Suprapubic skin (tissue), 4 donors: ENCODE measurements around the gene PER1. TPM values are rescaled to one million over a fixed set of nuclear protein-coding genes. Genes with fewer than 3 reads are reported as not detected.
A peak's percentile ranks its signal among the peaks of the same experiment; 100 is the strongest.

Source experiments
- DNase-seq, 2 donors: peaks; one replicate each; pipeline ENCODE4 v3.0.0-alpha.2; 2019; ENCODE audit warnings: low spot score in 2 of 2
- H3K27ac ChIP-seq: fragments of 200-600 bp; sonication (generic); one replicate; pipeline ENCODE4 v1.5.1; 2019
- H3K27me3 ChIP-seq: fragments of 200-600 bp; sonication (generic); one replicate; pipeline ENCODE4 v1.5.1; 2019
- H3K36me3 ChIP-seq: fragments of 200-600 bp; sonication (generic); one replicate; pipeline ENCODE4 v1.5.1; 2019
- H3K4me1 ChIP-seq: fragments of 200-600 bp; sonication (generic); one replicate; pipeline ENCODE4 v1.5.1; 2019
- H3K4me3 ChIP-seq: fragments of 200-600 bp; sonication (generic); one replicate; pipeline ENCODE4 v1.5.1; 2019; ENCODE audit warnings: mild to moderate bottlenecking
- H3K9me3 ChIP-seq: fragments of 200-600 bp; sonication (generic); one replicate; pipeline ENCODE4 v1.5.1; 2019
- CTCF ChIP-seq, 2 donors: fragments of 200-600 bp in 1 of 2; fragments of 450-650 bp in 1 of 2; sonication (generic) in 1 of 2; IDR thresholded peaks; one replicate each; pipeline ENCODE4 v1.5.1; 2016 to 2019; ENCODE audit warnings: antibody characterized with exemption in 2 of 2, mild to moderate bottlenecking in 1 of 2, moderate library complexity in 1 of 2
- EP300 ChIP-seq: sonication (generic); formaldehyde crosslinking; IDR thresholded peaks from one replicate; pipeline ENCODE4 v1.6.1; 2017; ENCODE audit warnings: antibody characterized with exemption
- POLR2A ChIP-seq, 2 donors: fragments of 450-650 bp; IDR thresholded peaks; one replicate each; pipeline ENCODE4 v1.6.1; 2017; ENCODE audit warnings: antibody characterized with exemption in 2 of 2, mild to moderate bottlenecking in 2 of 2, moderate library complexity in 2 of 2
- POLR2AphosphoS5 ChIP-seq, 3 donors: sonication (generic); formaldehyde crosslinking; IDR thresholded peaks; one replicate each; pipeline ENCODE4 v1.6.1; 2017; ENCODE audit warnings: antibody characterized with exemption in 3 of 3
- WGBS: methylation state at CpG from one replicate; pipeline ENCODE4 v1.1.5; 2018; 5-methylcytosine and 5-hydroxymethylcytosine counted together
- total RNA-seq, 4 donors: library from RNA; depleted of rRNA; stranded (reverse); fragments of >200 nt; gene quantifications; one replicate each; pipeline ENCODE4 v1.1.0, GENCODE V29; 2016

The PER1 gene
- total RNA-seq, 4 donors from 2014 or later = 272 to 655 (median 330) TPM

DNA sequence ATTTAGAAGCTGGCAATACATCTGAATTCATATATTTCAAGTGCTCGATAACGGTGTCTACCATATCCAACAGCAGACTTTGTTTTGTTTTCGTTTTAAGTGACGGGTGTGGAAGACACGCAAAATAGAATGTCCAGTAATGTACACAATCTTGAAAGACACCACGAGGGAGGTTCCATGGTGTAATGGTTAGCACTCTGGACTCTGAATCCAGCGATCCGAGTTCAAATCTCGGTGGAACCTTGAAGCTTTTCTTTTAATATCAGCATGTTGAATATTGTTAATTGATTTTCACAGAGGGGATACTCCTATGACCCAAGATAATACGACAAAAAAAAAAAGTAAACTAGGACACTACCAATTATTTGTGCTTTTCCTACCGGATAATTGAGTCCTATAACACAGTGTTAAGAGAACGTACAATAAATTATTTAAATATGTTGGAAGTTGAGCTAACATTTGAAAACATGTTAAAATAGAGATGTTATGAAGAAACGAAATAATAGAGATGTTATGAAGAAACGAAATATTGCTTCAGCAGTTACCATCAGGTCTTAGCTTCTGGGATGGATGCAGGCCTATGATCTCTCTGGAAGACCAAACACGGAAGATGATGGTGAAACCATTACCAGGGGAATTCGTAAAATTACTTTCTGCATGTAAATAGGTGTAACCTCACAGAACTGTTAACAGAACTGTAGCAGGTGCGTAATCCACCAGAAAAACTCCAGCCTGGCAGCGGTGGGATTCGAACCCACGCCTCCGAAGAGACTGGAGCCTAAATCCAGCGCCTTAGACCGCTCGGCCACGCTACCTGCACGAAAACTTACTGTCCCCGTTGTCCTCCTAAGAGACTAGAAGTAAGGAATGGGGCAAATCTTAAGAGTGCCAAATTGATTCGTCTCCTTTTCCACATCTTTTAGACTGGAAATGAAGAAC, 32.4 kb downstream of the PER1 start:
- peak in 1 of 2 donors; percentile 87 for DNase-seq
- Histone ChIP-seq H3K4me1 (peaks cover 66% of the 10 kb centered on the region), H3K4me3 (peak overlapping the region; percentile 74), H3K9me3 (no peaks in the 10 kb centered on the region), H3K27ac (peak overlapping the region; percentile 91), H3K36me3 (no peaks in the 10 kb centered on the region), H3K27me3 (peaks cover 28% of the 10 kb centered on the region)
- WGBS = 1% methylated on average over 28 of the region's 28 CpGs
- TF ChIP-seq POLR2AphosphoS5 (IDR thresholded peaks at IDR 0.05) (peak; percentile 62 to 83 (median 71)), POLR2A (IDR thresholded peaks at IDR 0.05) (no peak)

DNA sequence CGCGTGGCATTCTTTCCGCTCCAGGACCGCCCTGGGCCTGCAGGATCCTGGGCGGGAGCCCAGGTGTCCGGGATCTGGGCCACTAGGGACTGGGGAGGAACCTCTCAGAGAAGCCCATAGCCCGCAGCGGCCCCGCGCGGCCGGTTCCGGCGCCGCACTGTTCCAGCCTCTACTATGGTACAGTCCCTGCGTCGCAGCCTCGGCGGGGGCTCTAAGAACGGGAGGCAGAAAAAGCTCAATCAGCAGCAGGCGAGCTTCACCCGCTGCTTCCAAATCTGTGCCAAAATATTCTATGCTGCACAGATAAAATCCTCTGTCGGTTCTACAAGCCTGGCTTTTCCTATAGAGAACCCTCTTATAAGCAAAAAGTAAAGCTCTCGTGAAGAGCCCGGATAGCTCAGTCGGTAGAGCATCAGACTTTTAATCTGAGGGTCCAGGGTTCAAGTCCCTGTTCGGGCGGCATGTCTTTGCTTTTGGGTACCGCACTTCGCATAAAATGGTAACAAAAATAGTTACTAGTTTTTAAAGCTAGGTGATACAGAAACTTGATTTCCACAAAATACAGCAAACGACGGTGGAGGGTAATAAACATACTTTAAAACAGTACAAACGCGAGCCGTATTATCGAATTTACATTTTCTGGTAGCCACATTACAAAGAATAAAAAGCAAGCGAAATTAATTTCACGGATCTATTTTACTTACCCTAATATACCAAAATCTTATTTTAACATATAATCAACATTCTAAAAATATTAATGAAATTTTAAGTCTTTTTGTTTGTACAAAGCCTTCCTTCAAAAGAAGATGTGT, 33.2 kb downstream of the PER1 start:
- peak overlapping the region; percentile 91 for H3K27ac ChIP-seq
- no peaks in the 10 kb centered on the region for H3K9me3 ChIP-seq
- peak overlapping the region; percentile 74 for H3K4me3 ChIP-seq
- DNase-seq = peak; percentile 93 to 95
- H3K4me1 ChIP-seq = peaks cover 58% of the 10 kb centered on the region
- 0% methylated on average over 23 of the region's 38 CpGs for WGBS
- H3K27me3 ChIP-seq = peaks cover 34% of the 10 kb centered on the region
- no peaks in the 10 kb centered on the region for H3K36me3 ChIP-seq
- TF ChIP-seq EP300 (no peak), POLR2AphosphoS5 (IDR thresholded peaks at IDR 0.05) (peak; percentile 8 to 39 (median 23)), CTCF (IDR thresholded peaks at IDR 0.05) (peak; percentile 75 to 89), POLR2A (IDR thresholded peaks at IDR 0.05) (no peak)

DNA sequence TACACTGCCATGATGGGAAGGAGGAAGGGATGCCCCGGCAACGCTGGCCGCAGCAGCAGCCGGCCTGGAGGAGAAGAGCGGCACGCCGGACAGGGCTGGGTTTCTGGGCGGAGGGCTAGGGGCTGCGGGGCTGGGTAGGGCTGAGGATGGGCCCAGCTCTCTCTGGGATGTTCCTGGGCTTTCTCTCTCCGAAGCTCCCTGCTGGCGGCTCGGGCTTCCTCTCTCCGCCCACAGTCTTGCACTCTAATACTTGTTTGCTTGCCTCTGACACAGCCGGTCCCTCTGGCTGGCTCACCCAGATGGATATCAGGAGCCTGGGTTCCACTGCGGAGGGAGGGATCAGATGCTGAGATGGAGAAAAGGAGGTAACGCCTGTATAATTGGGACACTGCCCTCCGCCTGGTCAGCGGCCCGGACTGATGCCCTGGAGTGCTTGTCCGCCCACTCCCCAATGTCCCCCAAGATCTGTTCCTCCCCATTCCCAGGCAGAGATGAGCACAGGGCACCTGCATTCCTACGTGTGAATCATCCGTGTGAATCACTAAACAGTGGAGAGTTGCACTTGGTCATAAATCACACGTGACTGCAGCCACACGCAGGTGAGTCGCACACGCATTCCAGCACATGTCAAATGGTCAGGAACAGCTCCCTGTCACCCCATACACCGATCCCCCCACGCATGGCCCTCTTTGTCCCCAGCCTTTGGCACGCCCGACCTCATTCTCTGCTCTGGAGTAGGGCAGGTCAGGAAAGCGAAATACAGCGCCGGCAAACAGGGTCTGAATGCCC, 34.0 kb downstream of the PER1 start, which contains the start of gene ALOXE3:
ALOXE3 (minus strand) TSS at position 535 of the 789 bp plus-strand sequence; CDS start at position 11, 524 bp downstream.
- Histone ChIP-seq H3K4me3 (peak within 1 kb of the TSS; percentile 74), H3K36me3 (no peaks in the 10 kb centered on the region), H3K27ac (peak within 1 kb of the TSS; percentile 91), H3K9me3 (no peaks in the 10 kb centered on the region), H3K27me3 (peaks cover 38% of the 10 kb centered on the region), H3K4me1 (peaks cover 50% of the 10 kb centered on the region)
- under 1% methylated on average over 25 of the region's 33 CpGs for WGBS
- DNase-seq = peak in 1 of 2 donors; percentile 79
- peak in 2 of 3 donors; percentile 16 to 44 for TF ChIP-seq POLR2AphosphoS5 (IDR thresholded peaks at IDR 0.05)
- TF ChIP-seq EP300 = no peak
- no peak for TF ChIP-seq POLR2A (IDR thresholded peaks at IDR 0.05)
- TF ChIP-seq CTCF (IDR thresholded peaks at IDR 0.05) = no peak

DNA sequence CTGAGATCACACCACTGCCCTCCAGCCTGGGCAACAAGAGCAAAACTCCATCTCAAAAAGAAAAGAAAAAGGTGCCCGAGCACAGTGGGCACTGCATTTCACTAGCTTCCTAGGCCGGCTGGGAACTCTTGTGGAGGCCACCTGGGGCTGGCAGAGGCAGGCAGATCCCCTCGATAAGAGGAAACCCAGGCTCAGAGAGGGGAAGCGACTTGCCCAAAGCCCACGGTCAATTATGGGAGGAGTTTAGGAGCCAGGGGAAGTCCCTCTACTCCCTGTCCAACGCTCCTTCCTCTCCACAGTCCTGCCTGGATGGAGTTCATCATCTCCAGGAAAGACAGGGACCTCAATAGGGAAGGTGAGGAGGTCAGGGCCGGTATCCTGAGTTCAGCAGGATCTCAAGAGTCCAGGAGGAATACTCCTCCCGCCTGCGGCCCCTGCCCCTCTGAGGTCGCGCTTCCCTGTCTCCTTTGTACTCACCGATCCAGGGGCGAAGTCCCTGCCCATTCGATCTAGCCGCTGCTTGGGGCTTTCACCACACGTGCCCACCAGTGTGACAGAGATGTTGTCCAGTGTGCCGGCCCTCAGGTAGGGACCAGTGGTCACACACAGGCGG, 34.7 kb downstream of the PER1 start:
- H3K27ac ChIP-seq = peak overlapping the region; percentile 91
- H3K9me3 ChIP-seq = no peaks in the 10 kb centered on the region
- no peak for DNase-seq
- peaks cover 43% of the 10 kb centered on the region for H3K4me1 ChIP-seq
- H3K36me3 ChIP-seq = no peaks in the 10 kb centered on the region
- 17% methylated on average over 17 of the region's 18 CpGs for WGBS
- no peak for TF ChIP-seq CTCF (IDR thresholded peaks at IDR 0.05)
- TF ChIP-seq EP300 = no peak
- no peak for TF ChIP-seq POLR2A (IDR thresholded peaks at IDR 0.05)
- TF ChIP-seq POLR2AphosphoS5 (IDR thresholded peaks at IDR 0.05) = no peak
- H3K27me3 ChIP-seq = peaks cover 36% of the 10 kb centered on the region
- H3K4me3 ChIP-seq = peak overlapping the region; percentile 74

- Histone ChIP-seq H3K27ac (no peak overlapping the region), H3K36me3 (no peaks in the 10 kb centered on the region), H3K4me1 (peaks cover 36% of the 10 kb centered on the region), H3K27me3 (peaks cover 39% of the 10 kb centered on the region), H3K4me3 (no peak overlapping the region), H3K9me3 (no peaks in the 10 kb centered on the region)
- WGBS = 83% methylated on average over 10 of the region's 18 CpGs
- DNase-seq = no peak
- TF ChIP-seq EP300 = no peak
These were observed 35.4 kb downstream of the PER1 start for GRCh38 chr17:8116776-8117175.
